ENCODE data around the gene MSH6. TPM values are rescaled to one million over a fixed set of nuclear protein-coding genes. Genes with fewer than 3 reads are reported as not detected.

MSH6 gene
- total RNA-seq, 2 experiments from 2014 or later, result 119 to 166 TPM

DNA sequence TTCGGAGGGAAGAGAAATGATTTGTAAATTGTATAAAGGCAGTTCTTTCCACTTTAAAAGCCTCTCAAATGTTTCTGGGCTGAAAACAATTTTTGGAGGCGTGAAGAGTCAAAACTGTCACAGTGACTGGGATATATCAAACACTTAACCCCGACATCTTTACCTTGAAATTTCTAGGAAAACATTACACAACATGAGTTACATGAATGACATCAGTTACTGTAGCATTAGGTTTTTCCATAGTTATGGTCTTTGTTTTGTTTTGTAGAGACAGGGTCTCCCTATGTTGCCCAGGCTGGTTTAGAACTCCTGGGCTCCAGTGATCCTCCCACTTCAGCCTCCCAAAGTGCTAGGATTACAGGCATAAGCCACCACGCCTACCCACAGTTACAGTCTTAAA is 25.7 kb downstream of the MSH6 start:
- intact Hi-C loops (cut with DNase I, micrococcal nuclease), result no loop called here
- H3K4me1 Mint-ChIP-seq, result peaks cover 20% of the 10 kb centered on the region
- CTCF ChIA-PET, result no interaction called here
- no peaks in the 10 kb centered on the region for H3K9me3 Mint-ChIP-seq (ENCODE audit: low read depth)
- ATAC-seq (peak; percentile 35), DNase-seq (no peak)
- no peaks in the 10 kb centered on the region for H3K27me3 Mint-ChIP-seq
- H3K4me3 Mint-ChIP-seq, result no peak overlapping the region
- peak overlapping the region; percentile 73 for H3K27ac Mint-ChIP-seq
- POLR2A ChIA-PET, result no interaction called here
- H3K36me3 Mint-ChIP-seq (ENCODE audit: low read depth), result peaks cover 66% of the 10 kb centered on the region

DNA sequence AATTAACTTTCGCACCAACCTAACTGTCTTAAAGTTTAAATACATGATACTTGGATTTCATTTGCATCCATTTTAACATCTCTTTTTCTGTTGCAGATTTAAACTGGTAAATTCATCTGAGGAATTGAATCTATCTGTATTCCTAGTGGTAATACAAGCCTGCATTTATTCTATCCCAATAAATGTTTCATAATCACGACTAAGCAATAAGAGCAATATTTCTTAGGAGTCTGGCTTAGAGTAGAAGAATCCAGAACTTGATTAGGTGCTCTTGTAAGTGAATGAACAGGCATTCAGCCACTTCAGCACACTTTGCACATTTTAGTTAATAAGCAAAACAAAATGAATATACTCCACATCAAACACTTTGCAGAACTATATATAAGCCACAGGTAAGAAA is 27.0 kb downstream of the MSH6 start:
- Mint-ChIP-seq H3K4me3 (no peak overlapping the region), H3K27ac (no peak overlapping the region), H3K36me3 (ENCODE audit: low read depth) (peaks cover 63% of the 10 kb centered on the region), H3K4me1 (peaks cover 19% of the 10 kb centered on the region), H3K27me3 (no peaks in the 10 kb centered on the region), H3K9me3 (ENCODE audit: low read depth) (no peaks in the 10 kb centered on the region)
- intact Hi-C loops (cut with DNase I, micrococcal nuclease), result no loop called here
- POLR2A ChIA-PET, result no interaction called here
- ATAC-seq, result no peak
- DNase-seq, result no peak
- CTCF ChIA-PET, result no interaction called here

DNA sequence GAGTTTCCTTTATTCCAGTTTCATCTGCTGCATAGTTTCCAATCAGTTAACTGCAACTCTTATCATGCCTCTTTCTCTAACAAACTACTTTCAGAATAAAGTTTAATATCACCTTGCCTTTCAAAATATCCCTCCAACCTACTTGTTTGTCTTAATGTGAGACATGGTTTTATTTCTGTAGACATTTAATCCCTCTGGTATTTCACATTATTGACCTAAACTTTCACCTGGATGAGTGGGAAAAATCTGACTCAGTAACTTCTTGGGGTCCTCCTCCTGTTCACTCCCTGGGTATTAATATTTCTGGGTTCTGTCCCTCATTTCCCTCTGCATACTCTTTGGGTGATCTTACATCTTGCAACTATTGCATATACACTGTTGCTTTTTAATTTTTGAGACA is 27.9 kb downstream of the MSH6 start:
- POLR2A ChIA-PET, result no interaction called here
- no peaks in the 10 kb centered on the region for H3K9me3 Mint-ChIP-seq (ENCODE audit: low read depth)
- DNase-seq, result no peak
- ATAC-seq, result no peak
- peaks cover 19% of the 10 kb centered on the region for H3K4me1 Mint-ChIP-seq
- H3K4me3 Mint-ChIP-seq, result no peak overlapping the region
- intact Hi-C loops (cut with DNase I, micrococcal nuclease), result no loop called here
- no peaks in the 10 kb centered on the region for H3K27me3 Mint-ChIP-seq
- H3K27ac Mint-ChIP-seq, result peak overlapping the region; percentile 64
- CTCF ChIA-PET, result interaction anchor here (0.6 to 0.7 kb wide), 2 partner anchors 17 to 43 kb away, joined by 3 read pairs; no protein-coding TSS in a partner anchor
- H3K36me3 Mint-ChIP-seq (ENCODE audit: low read depth), result peaks cover 56% of the 10 kb centered on the region

DNA sequence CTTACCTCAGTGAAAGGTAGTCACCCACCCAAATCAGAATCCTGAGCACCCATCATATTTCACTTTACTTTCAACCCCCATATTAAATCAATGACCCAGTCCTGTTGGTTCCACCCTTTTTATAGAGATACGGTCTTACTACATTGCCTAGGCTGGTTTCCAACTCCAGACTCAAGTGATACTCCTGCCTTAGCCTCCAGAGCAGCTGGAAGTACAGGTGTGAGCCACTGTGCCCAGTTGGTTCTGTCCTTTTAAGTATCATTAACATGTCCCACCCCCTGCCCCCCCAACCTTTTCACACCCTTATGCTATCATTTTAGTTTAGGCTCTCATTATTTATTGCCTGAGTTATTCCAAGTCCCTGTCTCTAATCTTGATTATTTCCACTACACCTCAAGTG is 28.7 kb downstream of the MSH6 start:
- H3K27ac Mint-ChIP-seq, result peak overlapping the region; percentile 52
- no peaks in the 10 kb centered on the region for H3K9me3 Mint-ChIP-seq (ENCODE audit: low read depth)
- H3K4me1 Mint-ChIP-seq, result peaks cover 19% of the 10 kb centered on the region
- POLR2A ChIA-PET, result no interaction called here
- intact Hi-C loops (cut with DNase I, micrococcal nuclease), result no loop called here
- CTCF ChIA-PET, result no interaction called here
- H3K27me3 Mint-ChIP-seq, result no peaks in the 10 kb centered on the region
- ATAC-seq, result no peak
- H3K36me3 Mint-ChIP-seq (ENCODE audit: low read depth), result peaks cover 54% of the 10 kb centered on the region
- DNase-seq, result no peak
- no peak overlapping the region for H3K4me3 Mint-ChIP-seq

DNA sequence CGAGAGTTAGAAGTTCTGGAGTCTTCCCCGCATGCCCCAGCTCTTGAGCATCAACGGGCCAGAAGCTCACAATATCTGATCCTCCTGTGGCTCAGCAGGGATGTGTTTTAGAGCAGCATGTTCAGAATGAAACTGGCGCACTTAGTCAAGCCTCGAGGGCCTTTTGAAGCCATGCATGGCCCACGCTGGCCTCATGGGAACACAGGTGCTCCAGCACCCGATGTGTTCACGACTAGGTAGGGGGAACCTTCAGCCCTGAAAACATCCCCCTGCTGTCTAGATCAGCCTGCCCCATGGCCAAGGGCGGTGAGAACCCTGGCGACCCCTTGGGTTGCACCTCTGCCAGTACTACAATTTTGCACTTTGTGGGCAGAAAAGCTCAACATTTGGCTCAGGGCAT is 32.8 kb downstream of the MSH6 start:
- peaks cover 57% of the 10 kb centered on the region for H3K36me3 Mint-ChIP-seq (ENCODE audit: low read depth)
- H3K9me3 Mint-ChIP-seq (ENCODE audit: low read depth), result no peaks in the 10 kb centered on the region
- peaks cover 12% of the 10 kb centered on the region for H3K4me1 Mint-ChIP-seq
- H3K4me3 Mint-ChIP-seq, result no peak overlapping the region
- intact Hi-C loops (cut with DNase I, micrococcal nuclease), result no loop called here
- H3K27ac Mint-ChIP-seq, result no peak overlapping the region
- DNase-seq, result no peak
- POLR2A ChIA-PET, result no interaction called here
- CTCF ChIA-PET, result no interaction called here
- no peak for ATAC-seq
- no peaks in the 10 kb centered on the region for H3K27me3 Mint-ChIP-seq

DNA sequence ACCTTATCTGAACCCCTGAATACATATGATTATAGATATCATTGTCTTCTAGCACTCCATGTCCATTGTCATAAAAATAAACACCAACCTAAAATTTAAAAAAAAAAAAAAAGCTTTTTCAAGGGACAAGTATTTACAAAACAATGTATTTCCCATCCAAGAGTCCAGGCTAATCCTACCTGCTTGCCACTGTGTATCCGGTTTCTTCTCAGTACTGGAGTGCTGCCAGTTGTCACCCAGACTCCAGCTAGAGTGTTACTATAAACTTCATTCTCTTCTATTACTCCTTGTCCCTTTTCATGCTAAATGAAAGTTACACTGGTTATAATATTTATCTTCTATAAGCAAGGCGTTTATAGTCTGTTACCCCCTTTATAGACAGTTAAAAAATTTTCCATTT is 35.8 kb downstream of the MSH6 start:
- Mint-ChIP-seq H3K4me1 (peaks cover 2% of the 10 kb centered on the region), H3K9me3 (ENCODE audit: low read depth) (no peaks in the 10 kb centered on the region), H3K4me3 (no peak overlapping the region), H3K27ac (no peak overlapping the region), H3K27me3 (no peaks in the 10 kb centered on the region), H3K36me3 (ENCODE audit: low read depth) (peaks cover 46% of the 10 kb centered on the region)
- ATAC-seq (no peak), DNase-seq (no peak)
- intact Hi-C loops (cut with DNase I, micrococcal nuclease), result no loop called here
- ChIA-PET CTCF (interaction anchor here (0.6 to 0.7 kb wide), 3 partner anchors 11 to 711 kb away, joined by 3 read pairs; no protein-coding TSS in a partner anchor), POLR2A (no interaction called here)

DNA sequence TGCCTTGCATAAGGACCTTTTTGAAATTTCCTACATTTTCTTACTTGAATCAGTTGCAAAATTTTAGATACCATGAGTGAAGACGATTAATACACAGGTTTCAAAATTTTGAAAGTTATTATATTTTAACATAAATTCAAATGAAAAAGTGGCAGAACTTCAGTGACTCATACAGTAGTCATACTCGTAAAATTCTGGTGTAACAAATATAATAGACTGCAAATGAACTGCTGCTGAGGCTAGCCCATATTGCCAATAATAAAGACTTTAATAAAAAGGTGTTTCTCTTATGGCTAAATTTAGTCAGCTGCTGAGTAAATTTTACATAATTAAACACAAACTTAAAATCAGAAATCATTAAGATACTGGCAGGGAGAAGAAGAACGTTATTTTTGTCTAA is 36.9 kb downstream of the MSH6 start:
- peaks cover 40% of the 10 kb centered on the region for H3K36me3 Mint-ChIP-seq (ENCODE audit: low read depth)
- no peaks in the 10 kb centered on the region for H3K27me3 Mint-ChIP-seq
- DNase-seq, result no peak
- POLR2A ChIA-PET, result no interaction called here
- no peak for ATAC-seq
- H3K9me3 Mint-ChIP-seq (ENCODE audit: low read depth), result no peaks in the 10 kb centered on the region
- intact Hi-C loops (cut with DNase I, micrococcal nuclease), result no loop called here
- H3K27ac Mint-ChIP-seq, result no peak overlapping the region
- H3K4me3 Mint-ChIP-seq, result no peak overlapping the region
- peaks cover 2% of the 10 kb centered on the region for H3K4me1 Mint-ChIP-seq
- CTCF ChIA-PET, result interaction anchor here (0.8 to 1.2 kb wide), 2 partner anchors 24 to 52 kb away, joined by 3 read pairs; no protein-coding TSS in a partner anchor

DNA sequence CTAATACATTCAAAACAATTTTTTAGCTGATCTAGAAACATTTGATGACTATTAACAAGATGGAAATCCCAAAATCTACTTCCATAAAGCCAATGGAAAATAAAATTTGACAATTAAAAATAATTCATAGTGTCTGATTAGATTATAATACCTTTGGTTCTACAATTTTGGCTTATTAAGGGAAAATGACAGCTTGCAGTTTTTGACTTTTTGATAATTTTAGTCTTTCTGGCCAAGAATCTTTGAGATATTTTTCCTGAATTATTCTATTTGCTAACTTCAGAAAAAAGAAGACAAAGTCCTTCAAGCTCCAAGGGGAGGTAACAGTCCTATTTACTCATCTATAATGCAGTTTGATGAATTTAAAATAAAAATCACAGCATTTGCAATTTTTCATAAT is 39.6 kb downstream of the MSH6 start:
- H3K27me3 Mint-ChIP-seq, result no peaks in the 10 kb centered on the region
- POLR2A ChIA-PET, result no interaction called here
- H3K36me3 Mint-ChIP-seq (ENCODE audit: low read depth), result peaks cover 34% of the 10 kb centered on the region
- intact Hi-C loops (cut with DNase I, micrococcal nuclease), result no loop called here
- H3K4me1 Mint-ChIP-seq, result peaks cover 2% of the 10 kb centered on the region
- H3K9me3 Mint-ChIP-seq (ENCODE audit: low read depth), result no peaks in the 10 kb centered on the region
- DNase-seq, result no peak
- no peak overlapping the region for H3K27ac Mint-ChIP-seq
- no peak for ATAC-seq
- H3K4me3 Mint-ChIP-seq, result no peak overlapping the region
- CTCF ChIA-PET, result interaction anchor here (0.7 to 1.3 kb wide), 4 partner anchors 34 to 626 kb away, joined by 3 to 4 read pairs (median 4); partner anchors contain the start of gene MSH6

DNA sequence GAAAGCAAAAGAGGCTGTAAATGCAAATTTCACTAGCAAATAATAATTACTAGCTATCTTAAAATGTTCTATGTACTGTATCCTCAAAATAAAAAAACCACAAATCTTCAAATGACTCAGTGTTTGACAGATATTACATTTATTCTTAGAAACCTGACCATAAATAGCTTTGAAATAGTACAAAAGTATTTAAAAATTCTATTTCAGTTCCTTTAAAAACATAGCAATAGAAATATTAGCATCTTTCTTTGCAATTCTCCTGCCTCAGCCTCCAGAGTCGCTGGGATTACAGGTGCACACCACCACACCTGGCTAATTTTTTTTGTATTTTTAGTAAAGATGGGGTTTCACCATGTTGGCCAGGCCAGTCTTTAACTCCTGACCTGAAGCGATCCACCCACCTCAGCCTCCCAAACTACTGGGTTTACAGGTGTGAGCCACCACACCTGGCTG is 50.6 kb downstream of the MSH6 start:
- POLR2A ChIA-PET, result no interaction called here
- CTCF ChIA-PET, result no interaction called here
- no peaks in the 10 kb centered on the region for H3K4me1 Mint-ChIP-seq

DNA sequence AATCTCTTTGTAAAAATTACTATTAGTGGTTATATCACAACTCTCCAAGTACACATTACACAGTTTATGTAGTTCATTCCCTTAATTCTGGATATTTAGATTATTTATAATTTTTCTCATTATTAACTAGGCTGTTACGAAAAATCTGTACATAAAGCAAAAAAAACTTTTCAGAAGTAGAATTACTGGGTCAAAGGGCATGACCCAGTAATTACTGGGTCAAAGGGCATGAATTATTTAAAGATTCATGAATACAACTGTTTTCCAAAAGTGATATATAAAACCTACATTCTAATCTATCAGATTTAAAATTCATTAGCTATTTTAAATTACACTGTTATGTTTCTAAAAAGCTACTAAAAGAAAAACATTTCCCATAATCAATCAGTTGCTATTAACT is 55.3 kb downstream of the MSH6 start:
- Mint-ChIP-seq H3K4me3 (no peak overlapping the region), H3K4me1 (peaks cover 14% of the 10 kb centered on the region), H3K9me3 (ENCODE audit: low read depth) (no peaks in the 10 kb centered on the region), H3K27ac (no peak overlapping the region), H3K36me3 (ENCODE audit: low read depth) (peaks cover 35% of the 10 kb centered on the region), H3K27me3 (no peaks in the 10 kb centered on the region)
- CTCF ChIA-PET, result interaction anchor here (0.7 kb wide), 2 partner anchors 8 to 66 kb away, joined by 3 to 6 read pairs; no protein-coding TSS in a partner anchor
- intact Hi-C loops (cut with DNase I, micrococcal nuclease), result no loop called here
- POLR2A ChIA-PET, result no interaction called here
- no peak for ATAC-seq
- no peak for DNase-seq

More for the DNA sequence above, 50.6 kb downstream of the MSH6 start:
- ATAC-seq (no peak), DNase-seq (no peak)
- no peaks in the 10 kb centered on the region for H3K9me3 Mint-ChIP-seq (ENCODE audit: low read depth)
- peaks cover 47% of the 10 kb centered on the region for H3K36me3 Mint-ChIP-seq (ENCODE audit: low read depth)
- intact Hi-C loops (cut with DNase I, micrococcal nuclease), result no loop called here
- no peak overlapping the region for H3K4me3 Mint-ChIP-seq
- H3K27ac Mint-ChIP-seq, result no peak overlapping the region
- H3K27me3 Mint-ChIP-seq, result no peaks in the 10 kb centered on the region

DNA sequence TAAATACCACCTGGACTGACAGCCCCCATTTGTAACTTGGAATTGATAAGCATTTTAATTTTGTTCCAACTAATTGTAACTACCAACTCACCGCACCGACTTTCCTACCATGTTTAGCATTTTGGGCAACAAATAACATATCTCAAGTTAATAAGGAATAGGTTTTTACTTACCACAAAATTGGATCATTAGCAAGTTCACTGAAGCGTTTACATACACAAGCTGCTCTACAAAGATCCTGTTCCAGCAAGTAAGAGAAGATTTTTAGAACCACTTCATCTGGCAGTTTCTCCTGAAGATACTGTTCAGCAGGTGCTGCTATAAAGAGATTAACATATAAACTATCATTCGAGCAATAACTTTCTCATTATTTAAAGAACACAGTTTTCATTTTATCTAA is 55.7 kb downstream of the MSH6 start:
- peaks cover 35% of the 10 kb centered on the region for H3K36me3 Mint-ChIP-seq (ENCODE audit: low read depth)
- no peaks in the 10 kb centered on the region for H3K9me3 Mint-ChIP-seq (ENCODE audit: low read depth)
- DNase-seq (no peak), ATAC-seq (no peak)
- H3K4me1 Mint-ChIP-seq, result peaks cover 18% of the 10 kb centered on the region
- CTCF ChIA-PET, result interaction anchor here (0.7 kb wide), 2 partner anchors 8 to 65 kb away, joined by 3 to 6 read pairs; no protein-coding TSS in a partner anchor
- POLR2A ChIA-PET, result no interaction called here
- no peaks in the 10 kb centered on the region for H3K27me3 Mint-ChIP-seq
- intact Hi-C loops (cut with DNase I, micrococcal nuclease), result no loop called here
- H3K27ac Mint-ChIP-seq, result no peak overlapping the region
- H3K4me3 Mint-ChIP-seq, result no peak overlapping the region

DNA sequence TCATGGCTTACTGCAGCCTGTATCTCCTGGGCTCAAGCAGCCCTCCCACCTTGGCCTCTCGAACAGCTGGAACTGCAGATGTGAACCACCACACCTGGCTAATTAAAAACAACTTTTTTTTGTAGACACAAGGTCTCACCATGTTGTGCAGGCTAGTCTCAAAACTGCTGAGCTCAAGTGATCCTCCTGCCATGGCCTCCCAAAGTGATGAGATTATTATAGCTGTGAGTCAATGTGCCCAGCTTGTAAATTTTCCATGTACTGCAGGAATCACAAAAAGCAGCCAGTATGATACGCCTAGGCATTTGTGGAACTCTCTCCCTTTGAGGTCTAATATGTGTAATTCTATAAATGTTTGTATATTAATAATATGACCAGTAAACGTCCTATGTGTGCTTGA is 59.9 kb downstream of the MSH6 start:
- Mint-ChIP-seq H3K27ac (no peak overlapping the region), H3K4me3 (no peak overlapping the region)

More for the DNA sequence above, 59.9 kb downstream of the MSH6 start:
- DNase-seq (no peak), ATAC-seq (peak; percentile 55)
- Mint-ChIP-seq H3K4me1 (peaks cover 35% of the 10 kb centered on the region), H3K36me3 (ENCODE audit: low read depth) (peaks cover 14% of the 10 kb centered on the region), H3K9me3 (ENCODE audit: low read depth) (no peaks in the 10 kb centered on the region), H3K27me3 (no peaks in the 10 kb centered on the region)
- CTCF ChIA-PET, result interaction anchor here (0.6 to 1.2 kb wide), 3 partner anchors 15 to 16 kb away, joined by 3 to 5 read pairs (median 4); no protein-coding TSS in a partner anchor
- POLR2A ChIA-PET, result no interaction called here
- intact Hi-C loops (cut with DNase I, micrococcal nuclease), result no loop called here
